HTERT RPE-1 (cell line): ENCODE measurements around the gene ATXN2.

Experiments used
- in situ Hi-C: fragments of 300-500 bp; cut with MboI; formaldehyde crosslinking; loops from 4 replicates; pipeline ENCODE4 v1.14.3; 2020; ENCODE audit warnings: low sequenced_read_pairs

Gene ATXN2

GRCh38 chr12:111454311-111454710, 144.8 kb downstream of the ATXN2 start:
- in situ Hi-C loops = no loop called here

GRCh38 chr12:111453071-111453989, 145.8 kb downstream of the ATXN2 start:
- in situ Hi-C loops = no loop called here

- in situ Hi-C loops = no loop called here
These were observed 147.4 kb downstream of the ATXN2 start for GRCh38 chr12:111451649-111452129.

GRCh38 chr12:111451232-111451631, 147.9 kb downstream of the ATXN2 start:
- in situ Hi-C loops = no loop called here

- in situ Hi-C loops = no loop called here
These were observed 148.4 kb downstream of the ATXN2 start for GRCh38 chr12:111450676-111451075.

- in situ Hi-C loops = no loop called here
These were observed 150.0 kb downstream of the ATXN2 start for GRCh38 chr12:111448846-111449790.

GRCh38 chr12:111448266-111448830, 150.8 kb downstream of the ATXN2 start:
- in situ Hi-C loops = no loop called here

- in situ Hi-C loops = no loop called here
These were observed 151.4 kb downstream of the ATXN2 start for GRCh38 chr12:111447571-111448265.

- in situ Hi-C loops = no loop called here
These were observed 152.2 kb downstream of the ATXN2 start for GRCh38 chr12:111446631-111447570.

GRCh38 chr12:111445726-111446581, 153.2 kb downstream of the ATXN2 start:
- in situ Hi-C loops = no loop called here

- in situ Hi-C loops = no loop called here
These were observed 154.0 kb downstream of the ATXN2 start for GRCh38 chr12:111444925-111445725.

- in situ Hi-C loops = no loop called here
These were observed 154.7 kb downstream of the ATXN2 start for GRCh38 chr12:111444314-111444924.

- in situ Hi-C loops = no loop called here
These were observed 155.5 kb downstream of the ATXN2 start for GRCh38 chr12:111443586-111443985.

GRCh38 chr12:111443086-111443485, 156.0 kb downstream of the ATXN2 start:
- in situ Hi-C loops = no loop called here

GRCh38 chr12:111442301-111443045, 156.6 kb downstream of the ATXN2 start:
- in situ Hi-C loops = no loop called here

- in situ Hi-C loops = no loop called here
These were observed 157.8 kb downstream of the ATXN2 start for GRCh38 chr12:111441107-111441928.
